ENCODE data around the gene ADGRD2.

Gene ADGRD2

DNA sequence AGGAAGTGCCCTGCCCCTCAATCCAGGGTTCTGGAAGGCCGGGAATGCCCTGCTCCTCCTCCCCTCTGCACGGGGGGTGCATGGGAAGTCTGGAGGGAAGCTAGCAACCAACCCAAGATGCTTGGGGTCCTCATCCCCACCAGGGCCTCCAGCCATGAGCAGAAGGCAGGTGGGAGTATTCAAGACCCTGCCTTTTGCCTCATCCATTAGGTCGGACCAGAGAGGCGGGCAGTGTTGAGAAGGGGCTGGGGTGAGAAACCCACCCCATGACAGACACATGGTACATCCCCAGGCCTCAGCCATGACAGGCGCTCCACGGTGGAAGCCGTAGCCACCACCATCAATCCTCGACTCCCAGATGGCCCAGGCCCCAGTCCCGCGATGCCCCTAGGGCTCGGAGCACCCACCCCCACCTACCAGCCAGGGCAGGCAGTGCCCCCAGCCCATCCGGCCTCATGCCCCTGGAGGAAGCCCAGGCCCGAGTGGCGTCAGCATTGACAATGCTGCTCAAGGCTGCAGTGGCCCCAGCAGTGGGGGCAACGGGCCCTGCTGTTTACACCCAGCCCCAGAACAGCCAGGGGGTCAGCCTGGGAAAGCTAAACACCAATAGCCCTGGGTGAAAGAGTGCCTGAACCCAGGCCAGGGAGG is 48.4 kb downstream of the ADGRD2 start:
- DNase-seq: no peak

DNA sequence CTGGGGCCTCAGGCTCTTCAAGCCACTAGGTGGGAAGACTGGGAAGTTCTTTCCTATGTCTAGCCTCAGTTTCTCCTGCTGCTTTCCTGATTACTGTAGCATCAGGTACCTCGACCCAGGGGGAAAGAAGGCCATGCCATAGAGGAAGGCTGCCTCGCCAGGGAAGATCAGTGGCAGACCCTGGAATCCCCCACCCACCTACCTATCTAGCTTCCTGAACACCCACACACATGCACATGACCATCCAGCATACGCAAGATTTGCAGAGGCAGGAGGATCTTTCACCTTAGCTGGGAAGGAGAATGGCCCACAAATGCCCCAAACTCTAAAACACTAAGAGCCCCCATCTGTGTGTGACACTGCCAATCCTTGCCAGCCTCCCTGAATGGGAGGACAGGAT is 49.0 kb downstream of the ADGRD2 start:
- DNase-seq: no peak

DNA sequence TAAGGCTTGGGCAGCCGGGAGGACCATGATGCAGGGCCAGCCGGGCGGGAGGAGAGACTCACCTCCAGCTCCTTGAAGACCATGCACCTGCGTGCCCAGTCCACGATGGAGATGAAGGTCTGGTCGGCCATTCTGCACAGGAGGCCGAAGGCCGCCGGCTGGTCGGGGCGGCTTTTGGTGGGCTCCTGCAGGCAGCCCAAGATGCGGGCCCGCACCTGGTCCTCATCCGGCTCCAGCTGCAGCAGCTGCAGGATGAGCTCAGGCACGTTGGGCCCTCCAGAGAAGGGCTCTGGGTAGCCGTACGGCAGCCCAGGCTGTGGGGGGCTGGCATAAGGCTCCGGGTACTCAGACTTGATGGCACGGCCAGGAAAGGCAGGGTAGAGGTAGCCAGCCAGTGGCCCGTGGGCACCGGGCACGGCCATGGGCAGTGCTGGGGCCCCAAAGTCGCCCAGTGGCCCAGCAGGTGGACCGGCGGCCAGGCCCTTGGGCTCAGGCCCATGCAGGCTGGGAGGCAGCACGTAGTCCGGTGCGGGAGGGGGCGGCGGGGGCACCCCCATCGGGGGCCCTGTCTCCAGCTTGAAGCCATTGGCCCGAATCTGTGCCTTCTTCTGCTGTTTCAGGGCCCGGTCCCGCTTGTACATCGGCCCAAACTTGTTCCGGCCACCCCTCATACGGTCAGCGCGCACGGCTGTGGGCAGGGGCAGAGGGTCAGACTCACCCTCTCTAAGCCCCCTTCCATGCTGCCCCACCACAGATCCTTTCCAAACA is 50.0 kb downstream of the ADGRD2 start:
- no peak for DNase-seq

DNA sequence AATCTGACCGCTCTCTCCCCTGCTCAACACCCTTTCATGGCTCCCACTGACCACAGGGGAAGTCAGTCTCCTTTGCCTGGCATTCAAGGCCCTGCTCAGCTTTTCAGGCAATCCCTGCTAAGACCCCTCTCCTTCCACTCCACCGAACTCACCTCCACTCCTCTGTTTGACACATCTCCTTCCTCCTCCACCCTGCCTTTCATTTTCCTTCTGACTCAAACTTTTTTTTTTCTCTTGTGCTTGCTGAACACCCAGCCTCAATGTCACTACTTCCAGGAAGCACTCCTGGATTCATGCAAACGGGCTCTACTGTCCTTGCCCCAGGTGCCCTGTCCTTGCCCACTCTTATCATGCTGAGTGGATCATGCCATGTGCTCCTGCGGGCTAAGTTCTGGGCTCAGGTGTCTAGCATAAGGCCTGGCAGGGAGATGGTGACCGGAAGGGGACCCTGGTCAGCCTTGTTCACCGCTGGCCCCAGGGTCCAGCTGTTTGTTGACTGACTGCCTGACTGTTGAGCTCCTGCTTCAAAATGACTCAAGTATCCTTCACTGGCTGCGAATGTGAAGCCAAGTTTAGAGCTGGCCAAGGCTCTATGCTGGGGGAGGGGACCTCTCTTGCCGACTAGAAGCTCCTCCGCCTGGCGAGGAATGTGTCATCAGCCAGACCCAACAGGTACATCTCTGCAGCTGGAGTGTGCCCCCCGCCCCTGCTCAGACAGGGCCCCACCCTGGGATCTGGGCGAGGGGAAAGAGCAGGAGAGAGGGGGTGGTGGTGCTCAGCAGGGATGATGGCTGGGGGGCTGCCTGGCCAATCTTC is 50.8 kb downstream of the ADGRD2 start:
- DNase-seq: no peak

GRCh38 chr9:124501771-124502320 is 51.6 kb downstream of the ADGRD2 start:
- no peak for DNase-seq

GRCh38 chr9:124502711-124503702 is 52.8 kb downstream of the ADGRD2 start:
- DNase-seq: no peak

GRCh38 chr9:124503713-124504529 is 53.7 kb downstream of the ADGRD2 start:
- DNase-seq: no peak

DNA sequence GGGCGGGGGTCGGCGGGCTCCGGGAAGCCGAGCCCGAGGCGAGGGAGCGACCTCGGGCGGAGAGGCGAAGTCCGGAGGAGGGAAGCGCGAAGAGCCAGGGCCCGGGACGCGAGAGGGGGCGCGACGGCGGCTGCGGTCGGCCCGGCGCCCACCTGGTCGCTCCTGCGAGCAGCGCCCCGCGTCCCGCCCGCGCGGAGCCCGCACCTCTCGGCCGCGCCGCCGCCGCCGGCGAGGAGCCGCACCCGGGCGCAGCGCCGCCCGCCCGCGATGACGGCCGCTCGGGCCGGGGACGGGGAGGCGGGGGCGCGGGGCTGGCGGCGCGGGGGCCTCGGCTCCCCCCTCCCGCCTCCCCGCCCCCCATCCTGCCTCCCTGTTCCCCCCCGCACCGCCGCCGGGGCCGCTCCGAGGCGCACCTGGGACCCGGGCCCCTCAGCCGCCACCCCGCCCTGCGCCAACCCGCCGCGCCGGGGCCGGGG is 54.3 kb downstream of the ADGRD2 start:
- DNase-seq: no peak

DNA sequence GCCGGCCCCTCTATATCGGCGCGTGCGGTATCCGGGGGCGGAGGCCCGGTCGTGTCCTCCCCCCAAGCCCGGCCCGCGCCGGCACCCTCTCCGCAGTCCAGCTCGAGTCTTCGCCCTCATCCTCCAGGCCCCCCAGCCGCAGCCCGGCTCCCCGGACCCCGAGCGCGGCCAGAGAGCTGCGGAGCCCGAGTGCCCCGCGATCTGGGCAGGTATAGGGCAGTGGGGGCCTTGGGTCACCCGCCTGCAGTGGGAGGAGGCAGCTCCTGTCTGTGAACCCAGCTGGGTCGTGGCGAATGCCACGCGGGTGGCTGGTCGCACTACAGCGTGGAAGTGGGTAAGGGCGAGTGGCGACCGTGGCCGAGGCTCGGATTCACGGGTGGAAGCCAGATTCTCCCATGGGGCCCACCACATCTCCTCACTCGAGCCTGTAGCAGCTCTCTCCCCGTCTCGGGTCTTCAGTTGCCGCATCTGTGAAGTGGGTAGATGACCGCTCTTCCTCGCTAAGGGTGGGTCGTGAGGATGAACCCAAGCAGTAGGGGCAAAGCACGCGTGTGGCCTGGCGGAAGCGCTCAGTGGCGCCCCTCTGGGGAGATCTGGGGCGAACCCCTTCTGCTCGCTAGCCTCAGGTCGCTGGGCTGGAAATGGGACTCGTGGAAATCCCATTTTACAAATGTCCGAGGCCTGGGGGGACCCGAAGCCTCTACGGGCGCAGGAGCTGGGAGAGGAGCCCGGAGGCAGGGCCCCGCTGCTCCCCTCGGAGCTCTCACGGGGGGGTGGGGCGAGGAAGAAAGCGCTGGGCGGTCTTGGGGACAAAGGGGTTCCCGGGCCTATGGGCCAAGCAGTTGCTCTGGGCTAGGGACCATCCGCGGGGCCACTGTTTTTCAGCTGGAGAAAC is 55.0 kb downstream of the ADGRD2 start:
- no peak for DNase-seq

DNA sequence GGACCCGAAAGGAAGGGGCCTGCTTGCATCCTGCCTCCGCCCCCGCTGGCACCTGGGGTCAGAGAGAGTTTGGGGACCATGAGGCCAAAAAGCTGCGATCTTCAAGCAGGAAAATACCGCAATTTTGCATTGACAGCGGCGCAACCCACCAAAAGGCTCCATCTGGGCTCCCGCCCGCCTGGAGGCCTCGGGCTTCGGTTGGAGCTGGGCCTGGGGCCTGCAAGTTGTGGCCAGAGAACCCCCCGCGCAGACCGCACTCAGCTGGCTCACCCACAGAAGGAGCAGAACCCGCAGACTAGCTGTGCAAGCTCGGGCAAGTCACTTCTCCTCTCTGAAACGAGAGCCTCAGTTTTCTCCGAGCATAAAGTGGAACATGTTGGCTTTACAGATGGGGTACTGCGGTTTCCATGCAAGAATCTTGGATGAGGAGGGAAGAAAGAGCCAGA is 55.7 kb downstream of the ADGRD2 start:
- DNase-seq: no peak

DNA sequence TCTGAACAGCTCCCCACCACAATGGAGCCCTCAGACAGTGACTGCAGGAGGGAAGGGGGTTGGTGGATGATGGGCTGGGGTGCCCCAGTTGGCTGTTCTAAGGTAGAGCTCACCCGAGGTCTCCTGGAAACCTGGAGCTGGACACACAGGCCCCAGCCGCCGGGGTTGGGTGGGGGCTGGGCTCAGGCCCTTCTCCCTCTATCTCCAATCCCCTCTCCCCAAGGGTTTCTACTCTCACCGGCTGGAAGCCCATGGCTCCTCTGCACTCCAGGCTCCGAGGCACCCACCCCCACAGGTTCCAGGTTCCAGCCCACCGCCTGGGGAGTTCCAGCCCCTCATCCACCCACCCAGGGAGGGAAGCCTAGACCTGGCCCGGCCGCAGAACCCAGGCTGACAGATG is 56.2 kb downstream of the ADGRD2 start:
- DNase-seq: no peak

DNA sequence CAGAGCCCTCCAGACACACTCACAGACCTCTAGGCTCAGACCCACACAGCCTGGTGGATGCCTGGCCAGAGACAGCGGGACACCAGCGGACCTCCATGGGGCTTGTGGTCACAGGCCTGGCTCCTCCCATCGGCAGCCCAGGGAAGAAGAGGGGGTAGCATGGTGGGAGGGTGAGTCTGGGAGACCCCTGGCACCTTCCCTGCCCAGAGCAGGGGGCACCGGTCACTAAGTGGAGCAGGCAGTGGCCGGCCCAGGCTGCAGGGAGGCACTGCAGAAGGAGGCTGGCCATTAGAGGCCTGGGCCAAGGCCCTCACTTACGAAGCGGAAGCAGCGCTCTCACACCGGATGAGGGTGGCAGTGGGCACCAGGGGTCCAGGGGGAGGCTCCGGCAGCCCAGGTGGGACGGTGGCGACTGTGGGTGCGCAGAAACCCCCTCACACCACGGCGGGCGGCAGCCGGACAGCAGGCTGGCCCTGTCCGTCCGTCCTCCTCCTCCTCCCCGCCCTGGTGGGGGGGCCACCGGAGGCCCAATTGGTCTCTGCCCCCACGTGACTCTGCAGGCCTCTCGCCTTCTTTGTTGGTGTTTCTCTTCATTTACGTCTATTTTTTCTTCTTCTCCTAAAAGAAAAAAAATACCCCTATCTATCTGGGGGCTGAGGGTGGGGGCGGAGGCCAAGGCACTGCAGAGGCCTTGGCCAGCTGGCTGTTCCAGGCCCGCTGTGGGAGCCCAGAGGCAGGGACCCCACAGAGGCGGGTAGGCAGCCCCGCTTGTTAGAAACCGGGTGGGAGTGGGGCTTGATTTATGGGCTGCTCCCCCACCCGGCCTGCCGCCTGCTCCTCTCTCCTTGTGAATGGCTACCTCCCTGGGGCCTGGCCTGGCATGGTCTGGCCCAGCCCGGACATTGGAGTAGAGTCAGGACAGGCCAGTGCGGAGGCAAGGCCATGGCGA is 57.0 kb downstream of the ADGRD2 start, which contains the start of gene NR5A1:
NR5A1 (minus strand) TSS at position 469 of the 949 bp plus-strand sequence. CDS start 4,004 bp downstream, outside the sequence.
- DNase-seq: no peak

GRCh38 chr9:124507880-124508423 is 57.7 kb downstream of the ADGRD2 start:
- DNase-seq: no peak

- DNase-seq: no peak
Observed at GRCh38 chr9:124510650-124511425, 60.6 kb downstream of the ADGRD2 start.

- no peak for DNase-seq
Observed at GRCh38 chr9:124511426-124511840, 61.2 kb downstream of the ADGRD2 start.

GRCh38 chr9:124511891-124512805 is 61.9 kb downstream of the ADGRD2 start:
- DNase-seq: no peak

Measured in NCI-H1436 treated with DMSO at 0.1 percent for 48 hours (cell line).